HG02981 (cell line): ENCODE data around the gene CGRRF1.

Source experiments
- ATAC-seq: cut with Tn5 transposase; IDR thresholded peaks from one replicate; pipeline ENCODE4 v1.9.1; 2021; ENCODE audit warnings: mild to moderate bottlenecking, moderate library complexity; ENCODE audit not compliant: unreplicated experiment

Gene CGRRF1

DNA sequence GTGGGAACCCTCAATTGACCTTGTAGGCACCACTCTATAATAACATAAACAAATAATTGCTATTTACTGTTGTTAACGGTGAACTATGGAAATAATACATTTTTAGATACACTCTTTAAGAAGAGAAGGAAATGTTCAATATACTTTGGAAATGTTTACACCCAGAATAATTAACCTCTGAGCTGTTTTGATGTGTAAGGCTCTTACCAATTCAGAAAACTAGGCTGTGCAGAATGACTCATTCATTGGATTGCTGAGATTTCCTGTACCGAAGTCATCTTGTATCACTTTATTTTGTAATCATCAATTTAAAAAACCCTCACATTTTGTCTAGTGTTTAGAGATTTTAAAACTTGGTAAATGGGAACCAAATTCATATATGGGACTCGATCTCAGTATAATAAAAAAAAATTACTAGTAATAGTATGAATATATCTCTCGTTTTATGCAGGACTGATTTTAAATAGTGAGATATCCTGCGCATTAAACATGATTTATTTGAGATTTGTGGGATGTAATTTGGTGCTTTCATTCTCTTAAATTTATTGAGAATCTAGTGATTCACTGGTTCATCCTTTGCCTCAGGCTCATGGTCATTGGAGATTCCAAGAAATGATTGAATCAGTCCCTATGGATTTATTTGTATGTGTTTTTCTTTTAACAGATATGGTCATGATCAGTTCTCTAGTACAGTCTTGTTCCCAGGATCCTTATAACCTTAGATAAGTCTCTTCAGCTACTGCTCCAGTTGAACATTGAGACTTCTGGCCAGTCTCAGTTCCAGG is 61.1 kb downstream of the CGRRF1 start:
- ATAC-seq: no peak

DNA sequence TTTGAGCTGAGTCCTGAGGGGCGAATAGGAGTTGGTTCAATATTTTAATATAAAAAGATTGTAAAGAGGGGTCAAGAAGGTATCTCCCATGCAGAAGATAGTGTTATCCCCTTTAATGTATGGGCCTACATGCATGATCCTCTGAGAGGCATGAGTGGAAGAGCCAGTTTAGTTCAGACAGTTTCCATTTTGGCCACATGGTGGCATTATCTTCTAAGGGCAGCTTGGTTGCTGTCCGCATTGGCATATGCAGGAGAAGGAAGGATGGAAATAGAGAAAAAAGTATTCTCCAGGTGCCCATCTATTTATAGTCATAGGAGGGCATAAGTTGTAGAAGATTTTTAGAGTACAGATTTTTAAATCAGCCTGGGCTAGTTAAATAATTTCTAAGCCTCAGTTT is 62.6 kb downstream of the CGRRF1 start:
- no peak for ATAC-seq

- no peak for ATAC-seq
Observed at GRCh38 chr14:54574528-54574927, 64.8 kb downstream of the CGRRF1 start.

GRCh38 chr14:54577494-54577893 is 67.8 kb downstream of the CGRRF1 start:
- no peak for ATAC-seq

GRCh38 chr14:54577977-54578376 is 68.3 kb downstream of the CGRRF1 start:
- ATAC-seq: no peak

- no peak for ATAC-seq
Observed at GRCh38 chr14:54579621-54580020, 69.9 kb downstream of the CGRRF1 start.

- ATAC-seq: no peak
Observed at GRCh38 chr14:54580933-54581332, 71.2 kb downstream of the CGRRF1 start.

- ATAC-seq: no peak
Observed at GRCh38 chr14:54582334-54582733, 72.6 kb downstream of the CGRRF1 start.

- no peak for ATAC-seq
Observed at GRCh38 chr14:54584097-54584496, 74.4 kb downstream of the CGRRF1 start.

DNA sequence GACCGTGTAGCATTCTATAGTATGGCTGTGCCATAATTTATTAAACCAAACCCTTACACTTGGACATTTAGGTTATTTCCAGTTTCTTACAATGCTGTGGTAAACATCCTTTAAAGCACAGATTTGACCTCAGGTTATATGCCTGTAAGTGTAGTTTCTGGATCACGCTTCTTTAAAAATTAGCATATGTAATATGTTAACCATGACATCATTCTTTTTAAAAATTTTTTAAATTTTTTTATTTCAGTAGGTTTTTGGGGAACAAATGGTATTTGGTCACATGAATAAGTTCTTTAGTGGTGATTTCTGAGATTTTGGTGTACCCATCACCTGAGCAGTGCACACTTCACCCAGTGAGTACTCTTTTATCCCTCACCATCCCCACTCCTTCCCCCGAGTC is 75.5 kb downstream of the CGRRF1 start:
- no peak for ATAC-seq
